ENCODE data around the gene MARCHF2. TPM values are rescaled to one million over a fixed set of nuclear protein-coding genes. Genes with fewer than 3 reads are reported as not detected.

MARCHF2 gene
- total and polyA plus RNA-seq, 12 donors: 49.2 to 104 (median 84.5) TPM

DNA sequence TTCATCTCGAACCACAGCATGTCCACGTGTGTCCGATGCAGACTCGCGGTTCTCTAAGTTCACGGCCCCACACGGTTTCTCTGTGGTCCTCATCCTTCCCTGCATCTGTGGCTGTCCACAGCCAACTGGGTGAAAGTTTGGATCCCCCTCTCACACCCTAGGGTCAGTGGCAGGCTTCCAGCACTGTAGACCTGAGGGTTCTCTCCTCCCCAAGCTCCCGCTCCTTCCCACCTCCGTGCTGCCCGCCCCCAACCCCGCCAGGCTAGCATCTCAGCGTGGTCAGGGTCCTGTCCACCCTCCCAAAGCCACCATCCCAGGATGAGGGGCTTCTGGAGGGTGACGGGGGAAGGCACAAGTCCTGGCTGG is 46.2 kb upstream of the MARCHF2 start:
- no peak for DNase-seq
- H3K36me3 ChIP-seq: peaks cover 0 to 44% (median 0%) of the 10 kb centered on the region in 9 donors
- H3K4me1 ChIP-seq: peaks cover 17 to 84% (median 59%) of the 10 kb centered on the region in 9 donors
- TF ChIP-seq, protein P1, sequence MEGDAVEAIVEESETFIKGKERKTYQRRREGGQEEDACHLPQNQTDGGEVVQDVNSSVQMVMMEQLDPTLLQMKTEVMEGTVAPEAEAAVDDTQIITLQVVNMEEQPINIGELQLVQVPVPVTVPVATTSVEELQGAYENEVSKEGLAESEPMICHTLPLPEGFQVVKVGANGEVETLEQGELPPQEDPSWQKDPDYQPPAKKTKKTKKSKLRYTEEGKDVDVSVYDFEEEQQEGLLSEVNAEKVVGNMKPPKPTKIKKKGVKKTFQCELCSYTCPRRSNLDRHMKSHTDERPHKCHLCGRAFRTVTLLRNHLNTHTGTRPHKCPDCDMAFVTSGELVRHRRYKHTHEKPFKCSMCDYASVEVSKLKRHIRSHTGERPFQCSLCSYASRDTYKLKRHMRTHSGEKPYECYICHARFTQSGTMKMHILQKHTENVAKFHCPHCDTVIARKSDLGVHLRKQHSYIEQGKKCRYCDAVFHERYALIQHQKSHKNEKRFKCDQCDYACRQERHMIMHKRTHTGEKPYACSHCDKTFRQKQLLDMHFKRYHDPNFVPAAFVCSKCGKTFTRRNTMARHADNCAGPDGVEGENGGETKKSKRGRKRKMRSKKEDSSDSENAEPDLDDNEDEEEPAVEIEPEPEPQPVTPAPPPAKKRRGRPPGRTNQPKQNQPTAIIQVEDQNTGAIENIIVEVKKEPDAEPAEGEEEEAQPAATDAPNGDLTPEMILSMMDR (IDR thresholded peaks at IDR 0.05): no peak
- H3K27me3 ChIP-seq: peaks cover 0 to 30% (median 0%) of the 10 kb centered on the region in 7 donors
- H3K4me3 ChIP-seq: peak overlapping the region in 7 of 10 donors; percentile 13 to 79 (median 23)
- 37 to 38% methylated on average over 13 of the region's 13 CpGs for WGBS, 2 donors
- peak in 4 of 8 donors; percentile 1 to 17 (median 4) for ATAC-seq
- peak overlapping the region in 9 of 10 donors; percentile 31 to 93 (median 78) for H3K27ac ChIP-seq
- H3K9me3 ChIP-seq: no peaks in the 10 kb centered on the region
- intact Hi-C loops (cut with DNase I): loop anchor here in 3 of 10 donors (1.0 to 2.0 kb wide), 3 partner anchors 23 to 26 kb away; partner anchors contain the start of gene RAB11B (in 2 of the 3)

DNA sequence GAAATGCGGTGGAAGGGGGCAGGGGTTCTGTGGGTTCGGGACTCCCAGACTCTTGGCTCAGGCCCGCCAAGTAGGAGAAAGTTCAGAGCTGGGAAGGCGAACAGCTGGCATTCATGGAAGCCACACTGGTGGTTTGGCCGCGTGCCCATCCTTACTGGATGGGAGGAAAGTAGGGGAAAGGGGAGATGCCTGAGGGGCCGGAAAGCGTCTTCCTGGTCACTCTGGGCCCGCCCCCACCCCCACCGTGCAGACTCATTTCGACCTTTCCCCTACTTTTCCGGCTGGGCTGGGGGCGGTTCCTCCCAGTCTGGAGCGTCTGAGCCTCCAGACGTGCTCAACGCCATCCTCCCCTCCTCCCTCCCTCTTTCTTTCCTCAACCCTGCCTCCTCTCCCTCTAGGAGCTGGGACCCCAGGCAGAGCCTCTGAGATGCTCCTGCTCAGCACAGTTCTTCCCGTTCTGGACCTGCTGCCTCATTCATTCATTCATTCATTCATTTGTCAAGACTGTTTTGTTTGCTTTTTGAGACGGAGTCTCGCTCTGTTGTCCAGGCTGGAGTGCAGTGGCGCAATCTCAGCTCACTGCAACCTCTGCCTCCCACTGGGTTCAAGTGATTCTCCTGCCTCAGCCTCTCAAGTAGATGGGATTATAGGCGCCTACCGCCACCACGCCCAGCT is 45.6 kb upstream of the MARCHF2 start:
- peak overlapping the region in 9 of 10 donors; percentile 31 to 93 (median 78) for H3K27ac ChIP-seq
- 20 to 22% methylated on average over 23 of the region's 23 CpGs for WGBS, 2 donors
- peak; percentile 36 to 81 (median 66) for ATAC-seq
- intact Hi-C loops (cut with DNase I): loop anchor here in 3 of 10 donors (1.0 to 2.0 kb wide), 3 partner anchors 23 to 25 kb away; partner anchors contain the start of gene RAB11B (in 2 of the 3)
- H3K4me1 ChIP-seq: peaks cover 17 to 79% (median 54%) of the 10 kb centered on the region in 9 donors
- DNase-seq: peak; percentile 90 to 91
- H3K27me3 ChIP-seq: peaks cover 0 to 30% (median 0%) of the 10 kb centered on the region in 7 donors
- TF ChIP-seq, protein P1 (IDR thresholded peaks at IDR 0.05): no peak
- H3K4me3 ChIP-seq: peak overlapping the region in 7 of 10 donors; percentile 13 to 79 (median 23)
- no peaks in the 10 kb centered on the region for H3K9me3 ChIP-seq
- H3K36me3 ChIP-seq: peaks cover 0 to 49% (median 0%) of the 10 kb centered on the region in 9 donors

DNA sequence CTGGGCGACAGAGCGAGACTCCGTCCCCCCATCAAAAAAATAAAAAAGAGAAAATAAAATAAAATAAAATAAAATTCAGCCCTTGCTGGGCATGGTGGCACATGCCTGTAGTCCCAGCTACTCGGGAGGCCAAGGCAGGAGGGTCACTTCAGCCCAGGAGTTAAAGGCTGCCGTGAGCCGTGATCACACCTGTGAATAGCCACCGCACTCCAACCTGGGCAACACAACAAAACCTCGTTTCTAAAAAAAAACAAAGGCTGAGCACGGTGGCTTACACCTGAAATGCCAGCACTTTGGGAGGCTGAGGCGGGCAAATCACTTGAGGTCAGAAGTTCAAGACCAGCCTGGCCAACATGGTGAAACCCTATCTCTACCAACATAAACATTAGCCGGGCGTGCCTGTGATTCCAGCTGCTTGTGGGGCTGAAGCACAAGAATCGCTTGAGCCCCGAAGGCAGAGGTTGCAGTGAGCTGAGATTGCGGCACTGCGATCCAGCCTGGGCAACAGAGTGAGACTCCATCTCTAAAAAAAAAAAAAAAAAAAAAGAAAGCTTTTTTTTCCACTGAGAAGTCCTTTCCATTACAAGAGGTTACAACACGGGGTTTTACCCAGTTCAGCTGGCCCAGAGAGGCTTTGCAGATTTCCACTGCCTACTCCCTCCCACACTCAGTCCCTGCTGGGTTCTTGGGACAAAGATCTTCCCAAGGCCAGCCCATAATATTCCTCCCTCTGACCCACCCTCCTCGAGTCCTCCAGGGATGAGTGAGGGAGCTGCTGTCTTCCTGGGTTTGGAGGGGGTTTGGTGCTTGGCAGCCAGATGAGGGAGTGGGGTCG is 42.7 kb upstream of the MARCHF2 start:
- H3K36me3 ChIP-seq: peaks cover 0 to 72% (median 4%) of the 10 kb centered on the region in 9 donors
- no peak for DNase-seq

More for the DNA sequence above, 42.7 kb upstream of the MARCHF2 start:
- TF ChIP-seq, protein P1 (IDR thresholded peaks at IDR 0.05): no peak
- 84 to 87% methylated on average over 19 of the region's 19 CpGs for WGBS, 2 donors
- no peaks in the 10 kb centered on the region for H3K9me3 ChIP-seq
- intact Hi-C loops (cut with DNase I): no loop called here
- no peak overlapping the region for H3K4me3 ChIP-seq
- peaks cover 12 to 57% (median 28%) of the 10 kb centered on the region in 9 donors for H3K4me1 ChIP-seq
- peak in 5 of 8 donors; percentile 18 to 41 (median 34) for ATAC-seq
- H3K27ac ChIP-seq: peak overlapping the region in 4 of 10 donors; percentile 15 to 60 (median 29)
- peaks cover 0 to 7% (median 0%) of the 10 kb centered on the region in 7 donors for H3K27me3 ChIP-seq

All from heart right ventricle (tissue), 16 donors.